Measurements from ENCODE around the gene UACA.

DNA sequence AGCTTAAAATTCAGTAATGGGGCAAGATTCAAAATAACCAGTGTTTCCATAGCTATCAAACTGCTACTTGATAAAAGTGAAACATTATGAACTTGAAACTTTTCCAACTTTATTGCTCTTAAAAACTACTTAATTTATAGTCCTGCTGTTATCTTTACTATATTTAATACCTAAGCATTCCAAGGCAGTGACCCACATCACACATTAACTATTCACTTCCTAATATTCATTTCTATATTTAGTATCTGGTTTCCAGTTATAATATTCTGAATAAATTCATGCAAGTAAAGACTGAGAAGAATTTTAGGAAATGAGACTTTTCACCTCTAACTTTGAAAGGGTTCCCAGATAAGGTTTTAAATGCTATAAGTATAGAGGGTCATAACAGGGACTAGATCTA, 64.9 kb downstream of the UACA start:
- TF ChIP-seq POLR2AphosphoS5 (IDR thresholded peaks at IDR 0.05; ENCODE audit: borderline replicate concordance, low read depth, low read length) (no peak), EZH2 (IDR thresholded peaks at IDR 0.05) (no peak), FOXP2 (optimal IDR thresholded peaks at IDR 0.05; ENCODE audit: control extremely low read depth, extremely low read length, insufficient read depth) (no peak)

Data from SK-N-MC (cell line).